ENCODE results near the gene CCDC91.

Gene CCDC91

GRCh38 chr12:28190321-28191050 lies at the start of gene CCDC91:
Gene CCDC91 (plus strand): TSS chr12:28190456. CDS start chr12:28257216, 66,760 bp downstream.
- DNase-seq = peak; percentile 93

- DNase-seq = no peak
Observed at GRCh38 chr12:28144059-28144458, 46.2 kb upstream of the CCDC91 start.

GRCh38 chr12:28144532-28144931 lies 45.7 kb upstream of the CCDC91 start:
- DNase-seq = no peak

- DNase-seq = no peak
Observed at GRCh38 chr12:28145216-28145615, 45.0 kb upstream of the CCDC91 start.

- DNase-seq = no peak
Observed at GRCh38 chr12:28149279-28149678, 41.0 kb upstream of the CCDC91 start.

GRCh38 chr12:28156362-28156761 lies 33.9 kb upstream of the CCDC91 start:
- DNase-seq = no peak

- DNase-seq = no peak
Observed at GRCh38 chr12:28156804-28157203, 33.5 kb upstream of the CCDC91 start.

- no peak for DNase-seq
Observed at GRCh38 chr12:28158353-28158752, 31.9 kb upstream of the CCDC91 start.

- DNase-seq = no peak
Observed at GRCh38 chr12:28159688-28160087, 30.6 kb upstream of the CCDC91 start.

GRCh38 chr12:28161697-28162096 lies 28.6 kb upstream of the CCDC91 start:
- no peak for DNase-seq

- no peak for DNase-seq
Observed at GRCh38 chr12:28162697-28163096, 27.6 kb upstream of the CCDC91 start.

- DNase-seq = no peak
Observed at GRCh38 chr12:28164644-28165275, 25.5 kb upstream of the CCDC91 start.

- no peak for DNase-seq
Observed at GRCh38 chr12:28167981-28168485, 22.2 kb upstream of the CCDC91 start.

GRCh38 chr12:28171356-28172060 lies 18.7 kb upstream of the CCDC91 start:
- DNase-seq = no peak

GRCh38 chr12:28172434-28173030 lies 17.7 kb upstream of the CCDC91 start:
- DNase-seq = peak; percentile 61

GRCh38 chr12:28173440-28173839 lies 16.8 kb upstream of the CCDC91 start:
- DNase-seq = no peak

GRCh38 chr12:28175098-28175589 lies 15.1 kb upstream of the CCDC91 start:
- DNase-seq = no peak

GRCh38 chr12:28176295-28176694 lies 14.0 kb upstream of the CCDC91 start:
- no peak for DNase-seq

GRCh38 chr12:28177461-28177860 lies 12.8 kb upstream of the CCDC91 start:
- no peak for DNase-seq

GRCh38 chr12:28177905-28178304 lies 12.4 kb upstream of the CCDC91 start:
- no peak for DNase-seq

GRCh38 chr12:28178775-28179174 lies 11.5 kb upstream of the CCDC91 start:
- DNase-seq = no peak

- DNase-seq = no peak
Observed at GRCh38 chr12:28180786-28181185, 9.5 kb upstream of the CCDC91 start.

GRCh38 chr12:28184375-28184774 lies 5.9 kb upstream of the CCDC91 start:
- no peak for DNase-seq
